ENCODE results near the gene KLF7. TPM values are rescaled to one million over a fixed set of nuclear protein-coding genes. Genes with fewer than 3 reads are reported as not detected.

The KLF7 gene
- total RNA-seq, 1 experiment from 2014 or later, result 17.1 TPM

DNA sequence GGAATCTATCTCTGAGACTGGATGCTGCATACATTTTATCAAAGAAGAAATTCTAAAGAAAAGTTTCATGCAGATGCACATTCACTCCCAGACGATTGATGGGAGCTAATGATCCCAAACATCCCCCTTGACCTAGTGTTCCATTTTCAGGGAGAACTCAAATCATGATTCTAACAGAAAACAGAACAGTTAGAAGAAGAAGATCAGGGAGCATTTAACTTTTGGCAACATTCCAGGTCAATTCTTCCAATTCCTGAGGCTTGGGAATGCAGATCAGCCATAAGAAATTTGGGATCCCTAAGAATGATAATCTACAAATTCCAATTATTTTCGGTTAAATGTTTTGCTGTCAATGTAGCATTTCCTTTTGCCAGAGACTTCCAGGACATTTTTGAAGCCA lies 129.9 kb downstream of the KLF7 start:
- Histone ChIP-seq H3K27me3 (ENCODE audit: control insufficient read depth, insufficient read depth, low read length) (no peaks in the 10 kb centered on the region), H3K4me1 (ENCODE audit: control insufficient read depth, insufficient read depth, low read length) (no peaks in the 10 kb centered on the region), H3K4me3 (ENCODE audit: low read depth in 2 of 2, low read length in 2 of 2) (no peak overlapping the region), H3K27ac (ENCODE audit: low read length) (no peak overlapping the region), H3K36me3 (ENCODE audit: control insufficient read depth, insufficient read depth, low read length) (no peaks in the 10 kb centered on the region), H3K9me3 (ENCODE audit: control insufficient read depth, insufficient read depth, low read depth, low read length) (peaks cover 4% of the 10 kb centered on the region; the same call in 1 of the 2 replicates)
- CTCF ChIA-PET, result no interaction called here
- ATAC-seq (no peak), DNase-seq (ENCODE audit: low read depth, low spot score) (no peak)
- BruUV-seq (replicated peaks), result no TSS peak
- TF ChIP-seq, protein P1, sequence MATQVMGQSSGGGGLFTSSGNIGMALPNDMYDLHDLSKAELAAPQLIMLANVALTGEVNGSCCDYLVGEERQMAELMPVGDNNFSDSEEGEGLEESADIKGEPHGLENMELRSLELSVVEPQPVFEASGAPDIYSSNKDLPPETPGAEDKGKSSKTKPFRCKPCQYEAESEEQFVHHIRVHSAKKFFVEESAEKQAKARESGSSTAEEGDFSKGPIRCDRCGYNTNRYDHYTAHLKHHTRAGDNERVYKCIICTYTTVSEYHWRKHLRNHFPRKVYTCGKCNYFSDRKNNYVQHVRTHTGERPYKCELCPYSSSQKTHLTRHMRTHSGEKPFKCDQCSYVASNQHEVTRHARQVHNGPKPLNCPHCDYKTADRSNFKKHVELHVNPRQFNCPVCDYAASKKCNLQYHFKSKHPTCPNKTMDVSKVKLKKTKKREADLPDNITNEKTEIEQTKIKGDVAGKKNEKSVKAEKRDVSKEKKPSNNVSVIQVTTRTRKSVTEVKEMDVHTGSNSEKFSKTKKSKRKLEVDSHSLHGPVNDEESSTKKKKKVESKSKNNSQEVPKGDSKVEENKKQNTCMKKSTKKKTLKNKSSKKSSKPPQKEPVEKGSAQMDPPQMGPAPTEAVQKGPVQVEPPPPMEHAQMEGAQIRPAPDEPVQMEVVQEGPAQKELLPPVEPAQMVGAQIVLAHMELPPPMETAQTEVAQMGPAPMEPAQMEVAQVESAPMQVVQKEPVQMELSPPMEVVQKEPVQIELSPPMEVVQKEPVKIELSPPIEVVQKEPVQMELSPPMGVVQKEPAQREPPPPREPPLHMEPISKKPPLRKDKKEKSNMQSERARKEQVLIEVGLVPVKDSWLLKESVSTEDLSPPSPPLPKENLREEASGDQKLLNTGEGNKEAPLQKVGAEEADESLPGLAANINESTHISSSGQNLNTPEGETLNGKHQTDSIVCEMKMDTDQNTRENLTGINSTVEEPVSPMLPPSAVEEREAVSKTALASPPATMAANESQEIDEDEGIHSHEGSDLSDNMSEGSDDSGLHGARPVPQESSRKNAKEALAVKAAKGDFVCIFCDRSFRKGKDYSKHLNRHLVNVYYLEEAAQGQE (IDR thresholded peaks at IDR 0.05; ENCODE audit: insufficient read depth in 1 of 2, low read depth in 2 of 2, low read length in 1 of 2), result no peak
- TF ChIP-seq, protein P2, sequence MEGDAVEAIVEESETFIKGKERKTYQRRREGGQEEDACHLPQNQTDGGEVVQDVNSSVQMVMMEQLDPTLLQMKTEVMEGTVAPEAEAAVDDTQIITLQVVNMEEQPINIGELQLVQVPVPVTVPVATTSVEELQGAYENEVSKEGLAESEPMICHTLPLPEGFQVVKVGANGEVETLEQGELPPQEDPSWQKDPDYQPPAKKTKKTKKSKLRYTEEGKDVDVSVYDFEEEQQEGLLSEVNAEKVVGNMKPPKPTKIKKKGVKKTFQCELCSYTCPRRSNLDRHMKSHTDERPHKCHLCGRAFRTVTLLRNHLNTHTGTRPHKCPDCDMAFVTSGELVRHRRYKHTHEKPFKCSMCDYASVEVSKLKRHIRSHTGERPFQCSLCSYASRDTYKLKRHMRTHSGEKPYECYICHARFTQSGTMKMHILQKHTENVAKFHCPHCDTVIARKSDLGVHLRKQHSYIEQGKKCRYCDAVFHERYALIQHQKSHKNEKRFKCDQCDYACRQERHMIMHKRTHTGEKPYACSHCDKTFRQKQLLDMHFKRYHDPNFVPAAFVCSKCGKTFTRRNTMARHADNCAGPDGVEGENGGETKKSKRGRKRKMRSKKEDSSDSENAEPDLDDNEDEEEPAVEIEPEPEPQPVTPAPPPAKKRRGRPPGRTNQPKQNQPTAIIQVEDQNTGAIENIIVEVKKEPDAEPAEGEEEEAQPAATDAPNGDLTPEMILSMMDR (IDR thresholded peaks at IDR 0.05), result no peak
- TF ChIP-seq TCF7L2 (IDR thresholded peaks at IDR 0.05; ENCODE audit: low read depth, low read length), result no peak
- TF ChIP-seq POLR2AphosphoS5 (IDR thresholded peaks at IDR 0.05; ENCODE audit: low read depth, low read length), result no peak
- TF ChIP-seq SIN3A (IDR thresholded peaks at IDR 0.05; ENCODE audit: borderline replicate concordance, insufficient read depth, low read depth, low read length), result no peak
- intact Hi-C loops (cut with micrococcal nuclease; ENCODE audit: unreplicated experiment) (no loop called here), in situ Hi-C loops (cut with HindIII; ENCODE audit: low pct_unique_long_range_greater_than_20kb, low sequenced_read_pairs) (no loop called here)
- POLR2A ChIA-PET, result no interaction called here

DNA sequence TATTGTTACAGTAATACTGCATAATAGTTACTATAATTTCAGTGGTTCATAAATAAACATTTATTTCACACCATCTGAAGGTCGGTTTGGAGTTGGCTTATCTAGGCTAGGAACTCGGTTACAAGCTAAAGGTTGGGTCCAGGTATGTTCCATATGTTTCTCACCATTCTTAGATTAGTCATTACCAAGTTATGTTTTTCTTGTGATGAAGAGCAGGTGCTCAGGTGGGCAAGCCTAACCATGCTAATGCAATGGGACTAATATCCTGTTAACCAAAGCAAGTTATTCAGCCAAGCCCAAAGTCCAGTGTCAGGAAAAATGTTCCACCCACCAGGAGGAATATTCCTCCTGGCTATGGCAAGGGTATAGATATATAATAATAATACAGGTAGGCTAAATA lies 133.3 kb downstream of the KLF7 start:
- no TSS peak for BruUV-seq (replicated peaks)
- ChIA-PET POLR2A (interaction anchor here (0.5 kb wide), 1 partner anchor 27 kb away, joined by 7 read pairs; no protein-coding TSS in a partner anchor), CTCF (no interaction called here)
- TF ChIP-seq SIN3A (IDR thresholded peaks at IDR 0.05; ENCODE audit: borderline replicate concordance, insufficient read depth, low read depth, low read length) (no peak), POLR2AphosphoS5 (IDR thresholded peaks at IDR 0.05; ENCODE audit: low read depth, low read length) (no peak), TCF7L2 (IDR thresholded peaks at IDR 0.05; ENCODE audit: low read depth, low read length) (no peak)
- TF ChIP-seq, protein P1 (IDR thresholded peaks at IDR 0.05; ENCODE audit: insufficient read depth in 1 of 2, low read depth in 2 of 2, low read length in 1 of 2), result no peak
- TF ChIP-seq, protein P2 (IDR thresholded peaks at IDR 0.05), result no peak
- no peak for DNase-seq (ENCODE audit: low read depth, low spot score)
- H3K27ac ChIP-seq (ENCODE audit: low read length), result no peak overlapping the region
- ATAC-seq, result no peak
- in situ Hi-C loops (cut with HindIII; ENCODE audit: low pct_unique_long_range_greater_than_20kb, low sequenced_read_pairs), result no loop called here
- H3K4me1 ChIP-seq (ENCODE audit: control insufficient read depth, insufficient read depth, low read length), result no peaks in the 10 kb centered on the region
- no peak overlapping the region for H3K4me3 ChIP-seq (ENCODE audit: low read depth in 2 of 2, low read length in 2 of 2)
- intact Hi-C loops (cut with micrococcal nuclease; ENCODE audit: unreplicated experiment), result no loop called here
- no peaks in the 10 kb centered on the region for H3K27me3 ChIP-seq (ENCODE audit: control insufficient read depth, insufficient read depth, low read length)
- H3K36me3 ChIP-seq (ENCODE audit: control insufficient read depth, insufficient read depth, low read length), result no peaks in the 10 kb centered on the region
- H3K9me3 ChIP-seq (ENCODE audit: control insufficient read depth, insufficient read depth, low read depth, low read length), result peaks cover 4% of the 10 kb centered on the region; the same call in 1 of the 2 replicates
